IMR-90 (cell line): Measurements from ENCODE around the gene PLPP6. TPM values are rescaled to one million over a fixed set of nuclear protein-coding genes. Genes with fewer than 3 reads are reported as not detected.

Experiments
- ATAC-seq: fragments of 200-7000 bp; cut with Tn5 transposase; 2 replicates; pipeline ENCODE4 v1.9.1; 2020; ENCODE audit warnings: low read depth, mild to moderate bottlenecking, moderate library complexity
- BruUV-seq: library from RNA; stranded (reverse); fragments of 400-500 nt; replicated peaks from 2 replicates; lab custom pipeline; 2021; lab: Mats Ljungman, UMichigan
- CTCF ChIA-PET: fragments of 300-600 bp; formaldehyde crosslinking; extraction: SDS; loops from one replicate; lab custom pipeline; 2021; ENCODE audit warnings: antibody characterized with exemption; lab: Yijun Ruan, JAX
- POLR2A ChIA-PET: fragments of 300-600 bp; sonication (Branson Sonifier 250); formaldehyde crosslinking; loops from one replicate; lab custom pipeline; 2022; ENCODE audit warnings: antibody characterized with exemption; ENCODE audit not compliant: unreplicated experiment; lab: Charles Lee
- DNase-seq: peaks from one replicate; pipeline ENCODE4 v3.0.0; 2013
- H2AFZ ChIP-seq: replicated peaks from 2 replicates; pipeline ENCODE3; 2013; ENCODE audit warnings: low read length, mild to moderate bottlenecking; ENCODE audit not compliant: poor library complexity
- H2AK5ac ChIP-seq: 2 replicates; pipeline ENCODE4 v1.6.1; 2013; ENCODE audit warnings: low read depth, low read length, inconsistent platforms
- H2AK9ac ChIP-seq: replicated peaks from 2 replicates; pipeline ENCODE3; 2013; ENCODE audit warnings: mild to moderate bottlenecking, low read depth, low read length, moderate library complexity; ENCODE audit not compliant: poor library complexity
- H2BK120ac ChIP-seq: 2 replicates; pipeline ENCODE4 v1.6.1; 2013; ENCODE audit warnings: low read depth, low read length, inconsistent platforms
- H2BK15ac ChIP-seq: 3 replicates; pipeline ENCODE4 v1.6.1; 2013; ENCODE audit warnings: low read depth, low read length, inconsistent platforms
- H2BK20ac ChIP-seq: 2 replicates; pipeline ENCODE4 v1.6.1; 2013; ENCODE audit warnings: low read depth, mild to moderate bottlenecking, inconsistent platforms, low read length, moderate library complexity
- H2BK5ac ChIP-seq: 2 replicates; pipeline ENCODE4 v1.6.1; 2013; ENCODE audit warnings: mild to moderate bottlenecking, low read depth, low read length, inconsistent platforms; ENCODE audit not compliant: poor library complexity, severe bottlenecking
- H3K14ac ChIP-seq: replicated peaks from 2 replicates; pipeline ENCODE4 v1.6.1; 2013; ENCODE audit warnings: low read depth, low read length, inconsistent platforms
- H3K18ac ChIP-seq: 2 replicates; pipeline ENCODE4 v1.6.1; 2013; ENCODE audit warnings: low read depth, low read length, control low read depth
- H3K23ac ChIP-seq: 2 replicates; pipeline ENCODE4 v1.6.1; 2013; ENCODE audit warnings: low read depth, low read length, inconsistent platforms
- H3K27ac ChIP-seq: 2 replicates; pipeline ENCODE4 v1.5.1; 2013; ENCODE audit warnings: mild to moderate bottlenecking, control low read depth, low read length; ENCODE audit not compliant: insufficient read depth
- H3K27me3 ChIP-seq: 2 replicates; pipeline ENCODE4 v1.6.1; 2013; ENCODE audit warnings: low read length; ENCODE audit not compliant: control insufficient read depth, insufficient read depth
- H3K36me3 ChIP-seq: 2 replicates; pipeline ENCODE4 v1.6.1; 2013; ENCODE audit warnings: low read length, mixed read lengths; ENCODE audit not compliant: control insufficient read depth, insufficient read depth
- H3K4ac ChIP-seq: 2 replicates; pipeline ENCODE4 v1.6.1; 2013; ENCODE audit warnings: low read depth, low read length, inconsistent platforms
- H3K4me1 ChIP-seq: 2 replicates; pipeline ENCODE4 v1.6.1; 2013; ENCODE audit warnings: low read length, mixed read lengths; ENCODE audit not compliant: control insufficient read depth, insufficient read depth
- H3K4me2 ChIP-seq: 2 replicates; pipeline ENCODE4 v1.6.1; 2013; ENCODE audit warnings: low read depth, mild to moderate bottlenecking, control low read depth, low read length, moderate library complexity
- H3K4me3 ChIP-seq: 2 replicates; pipeline ENCODE4 v1.5.1; 2013; ENCODE audit warnings: low read depth, mild to moderate bottlenecking, control low read depth, low read length, moderate library complexity; ENCODE audit not compliant: insufficient read depth
- H3K56ac ChIP-seq: 2 replicates; pipeline ENCODE4 v1.6.1; 2013; ENCODE audit warnings: low read length, inconsistent platforms; ENCODE audit not compliant: insufficient read depth; ENCODE audit errors: extremely low read depth
- H3K79me1 ChIP-seq, 2 experiments: 2 replicates each; pipeline ENCODE4 v1.6.1; 2013; ENCODE audit warnings: low read length in 2 of 2, inconsistent platforms in 1 of 2, low read depth in 1 of 2
- H3K9ac ChIP-seq: 2 replicates; pipeline ENCODE4 v1.6.1; 2013; ENCODE audit warnings: low read depth, low read length, control low read depth
- H3K9me1 ChIP-seq: 2 replicates; pipeline ENCODE4 v1.6.1; 2013; ENCODE audit warnings: low read length, inconsistent platforms; ENCODE audit not compliant: insufficient read depth
- H3K9me3 ChIP-seq: 2 replicates; pipeline ENCODE4 v1.6.1; 2013; ENCODE audit warnings: low read length; ENCODE audit not compliant: control insufficient read depth, insufficient read depth
- H4K20me1 ChIP-seq: 2 replicates; pipeline ENCODE4 v1.6.1; 2013; ENCODE audit warnings: low read length, inconsistent platforms; ENCODE audit not compliant: insufficient read depth
- H4K5ac ChIP-seq: 2 replicates; pipeline ENCODE4 v1.6.1; 2013; ENCODE audit warnings: mild to moderate bottlenecking, low read depth, low read length, control low read depth
- H4K8ac ChIP-seq, 2 experiments: 2 replicates each; pipeline ENCODE4 v1.6.1; 2013; ENCODE audit warnings: low read depth in 2 of 2, low read length in 2 of 2, control low read depth in 1 of 2, inconsistent platforms in 1 of 2
- H4K91ac ChIP-seq: 2 replicates; pipeline ENCODE4 v1.6.1; 2013; ENCODE audit warnings: low read depth, low read length, inconsistent platforms; ENCODE audit not compliant: insufficient read depth
- BHLHE40 ChIP-seq: fragments of 150-350 bp; IDR thresholded peaks from 2 replicates; pipeline ENCODE4 v1.6.1; 2016; ENCODE audit warnings: mild to moderate bottlenecking, low read depth, low read length
- CHD1 ChIP-seq: IDR thresholded peaks from 2 replicates; pipeline ENCODE4 v1.6.1; 2012; ENCODE audit warnings: low read depth, low read length, improper control_type of control experiment
- ELK1 ChIP-seq: fragments of 150-350 bp; IDR thresholded peaks from 2 replicates; pipeline ENCODE4 v1.6.1; 2016; ENCODE audit warnings: low read depth, mild to moderate bottlenecking, low read length, moderate library complexity, borderline replicate concordance
- MAFK ChIP-seq: IDR thresholded peaks from 2 replicates; pipeline ENCODE4 v1.6.1; 2012; ENCODE audit warnings: low read depth, low read length, improper control_type of control experiment
- MAZ ChIP-seq: IDR thresholded peaks from 2 replicates; pipeline ENCODE4 v1.6.1; 2012; ENCODE audit warnings: low read depth, mild to moderate bottlenecking, low read length, improper control_type of control experiment, moderate library complexity, borderline replicate concordance
- NFE2L2 ChIP-seq: fragments of 150-350 bp; IDR thresholded peaks from 2 replicates; pipeline ENCODE4 v1.6.1; 2016; ENCODE audit warnings: low read depth, mild to moderate bottlenecking, low read length
- POLR2A ChIP-seq: IDR thresholded peaks from 2 replicates; pipeline ENCODE4 v1.6.1; 2012; ENCODE audit warnings: mild to moderate bottlenecking, low read depth, low read length
- RAD21 ChIP-seq: IDR thresholded peaks from 2 replicates; pipeline ENCODE4 v1.6.1; 2012; ENCODE audit warnings: low read length, improper control_type of control experiment
- RCOR1 ChIP-seq: IDR thresholded peaks from 2 replicates; pipeline ENCODE4 v1.6.1; 2012; ENCODE audit warnings: mild to moderate bottlenecking, low read length, improper control_type of control experiment; ENCODE audit not compliant: insufficient replicate concordance
- SMC3 ChIP-seq: fragments of 150-350 bp; IDR thresholded peaks from 2 replicates; pipeline ENCODE4 v1.6.1; 2016; ENCODE audit warnings: low read depth, mild to moderate bottlenecking, antibody characterized with exemption, low read length, moderate library complexity
- USF2 ChIP-seq: fragments of 150-350 bp; IDR thresholded peaks from 2 replicates; pipeline ENCODE4 v1.6.1; 2017; ENCODE audit warnings: mild to moderate bottlenecking, antibody characterized with exemption, low read length, low read depth
- WGBS, 2 experiments: methylation state at CpG; one replicate each; pipeline versions ENCODE4 v1.1.5 to v1.1.7; 2013; ENCODE audit warnings: missing lambda C conversion rate in 2 of 2; ENCODE audit not compliant: insufficient read length in 1 of 2; ENCODE audit errors: extremely low coverage in 2 of 2; 5-methylcytosine and 5-hydroxymethylcytosine counted together
- dilution Hi-C: fragments of 300-500 bp; cut with HindIII; formaldehyde crosslinking; loops from one replicate; pipeline ENCODE4 v1.14.3; 2018; ENCODE audit warnings: low sequenced_read_pairs; ENCODE audit not compliant: unreplicated experiment
- in situ Hi-C: fragments of 300-500 bp; cut with MboI; formaldehyde crosslinking; loops from 3 replicates; pipeline ENCODE4 v1.14.3; 2019; ENCODE audit warnings: low sequenced_read_pairs, inconsistent platforms, mixed read lengths
- intact Hi-C: fragments of 100-400 bp; cut with micrococcal nuclease; formaldehyde crosslinking; loops from 2 replicates; pipeline ENCODE4 v1.10.0; 2022
- polyA plus RNA-seq, 3 experiments: library from polyadenylated mRNA; depleted of rRNA; stranded (reverse); fragments of >200 nt; gene quantifications; 2 replicates each; pipeline ENCODE4 v1.2.3, GENCODE V29; 2012; ENCODE audit warnings: low replicate concordance in 1 of 3
- total RNA-seq: library from RNA; depleted of rRNA; stranded (reverse); fragments of >200 nt; gene quantifications from 2 replicates; pipeline ENCODE4 v1.2.3, GENCODE V29; 2012
- TF ChIP-seq, protein P1 (sequence below): conservative IDR thresholded peaks from 2 replicates; pipeline ENCODE4 v1.5.1; 2012; ENCODE audit warnings: mild to moderate bottlenecking, low read depth, low read length, improper control_type of control experiment

PLPP6 gene
- total and polyA plus RNA-seq, 2 of the 4 experiments (the other 2 are of a cell fraction): 3.4 to 5.9 TPM

DNA sequence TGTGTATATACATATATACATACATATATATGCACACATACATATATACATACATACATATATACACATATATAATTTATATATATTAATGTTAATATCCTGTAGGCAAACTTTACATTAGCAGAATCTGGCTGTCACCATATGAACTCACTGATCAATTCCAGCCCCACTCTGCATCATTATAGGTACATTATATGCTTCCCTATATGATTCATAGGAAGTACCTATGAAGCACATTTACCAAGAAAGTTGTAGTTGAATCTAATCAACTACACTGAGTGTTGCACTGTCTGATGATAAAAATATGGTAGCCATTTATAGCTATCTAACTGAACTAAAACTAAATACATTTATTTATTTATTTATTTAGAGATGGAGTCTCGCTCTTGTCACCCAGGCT, 9.6 kb downstream of the PLPP6 start:
- WGBS, 2 experiments: no CpG with 5 or more reads among the region's 1 CpG
- Histone ChIP-seq H3K27me3 (no peaks in the 10 kb centered on the region; the same call in 1 of the 2 replicates), H4K91ac (no peak overlapping the region), H3K18ac (no peak overlapping the region), H3K9me3 (no peaks in the 10 kb centered on the region), H2BK120ac (no peak overlapping the region), H3K79me1 (no peaks in the 10 kb centered on the region), H2BK5ac (no peak overlapping the region), H3K14ac (no peak overlapping the region), H2AK9ac (no peak overlapping the region), H4K8ac (no peak overlapping the region), H3K4me2 (no peak overlapping the region), H2BK20ac (no peak overlapping the region), H3K9me1 (no peaks in the 10 kb centered on the region), H3K36me3 (no peaks in the 10 kb centered on the region), H3K23ac (no peak overlapping the region), H2BK15ac (no peak overlapping the region), H2AK5ac (no peak overlapping the region), H3K4me3 (no peak overlapping the region), H2AFZ (no peak overlapping the region), H4K5ac (no peak overlapping the region), H4K20me1 (no peaks in the 10 kb centered on the region), H3K4ac (no peak overlapping the region), H3K4me1 (peaks cover 2% of the 10 kb centered on the region; the same call in 1 of the 2 replicates), H3K56ac (no peak overlapping the region), H3K9ac (no peak overlapping the region), H3K27ac (no peak overlapping the region)
- in situ Hi-C loops: no loop called here
- dilution Hi-C loops: no loop called here
- CTCF ChIA-PET: no interaction called here
- no peak for DNase-seq
- TF ChIP-seq ELK1: no peak
- TF ChIP-seq SMC3: no peak
- TF ChIP-seq RCOR1: no peak
- TF ChIP-seq MAFK: no peak
- no peak for TF ChIP-seq POLR2A
- TF ChIP-seq, protein P1, sequence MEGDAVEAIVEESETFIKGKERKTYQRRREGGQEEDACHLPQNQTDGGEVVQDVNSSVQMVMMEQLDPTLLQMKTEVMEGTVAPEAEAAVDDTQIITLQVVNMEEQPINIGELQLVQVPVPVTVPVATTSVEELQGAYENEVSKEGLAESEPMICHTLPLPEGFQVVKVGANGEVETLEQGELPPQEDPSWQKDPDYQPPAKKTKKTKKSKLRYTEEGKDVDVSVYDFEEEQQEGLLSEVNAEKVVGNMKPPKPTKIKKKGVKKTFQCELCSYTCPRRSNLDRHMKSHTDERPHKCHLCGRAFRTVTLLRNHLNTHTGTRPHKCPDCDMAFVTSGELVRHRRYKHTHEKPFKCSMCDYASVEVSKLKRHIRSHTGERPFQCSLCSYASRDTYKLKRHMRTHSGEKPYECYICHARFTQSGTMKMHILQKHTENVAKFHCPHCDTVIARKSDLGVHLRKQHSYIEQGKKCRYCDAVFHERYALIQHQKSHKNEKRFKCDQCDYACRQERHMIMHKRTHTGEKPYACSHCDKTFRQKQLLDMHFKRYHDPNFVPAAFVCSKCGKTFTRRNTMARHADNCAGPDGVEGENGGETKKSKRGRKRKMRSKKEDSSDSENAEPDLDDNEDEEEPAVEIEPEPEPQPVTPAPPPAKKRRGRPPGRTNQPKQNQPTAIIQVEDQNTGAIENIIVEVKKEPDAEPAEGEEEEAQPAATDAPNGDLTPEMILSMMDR: no peak
- no peak for TF ChIP-seq CHD1
- TF ChIP-seq RAD21: no peak
- TF ChIP-seq NFE2L2: no peak
- no peak for TF ChIP-seq MAZ
- no peak for TF ChIP-seq BHLHE40
- no peak for TF ChIP-seq USF2
- POLR2A ChIA-PET: no interaction called here
- intact Hi-C loops: no loop called here
- no TSS peak for BruUV-seq
- ATAC-seq: no peak
